PC-3 (cell line): ENCODE measurements around the gene FBXO38. TPM values are rescaled to one million over a fixed set of nuclear protein-coding genes. Genes with fewer than 3 reads are reported as not detected.
A peak's percentile ranks its signal among the peaks of the same experiment; 100 is the strongest.

Experiments used
- ATAC-seq: fragments of 200-7000 bp; cut with Tn5 transposase; 2 replicates; pipeline ENCODE4 v1.9.1; 2020; ENCODE audit warnings: mild to moderate bottlenecking, moderate library complexity
- BruUV-seq: library from RNA; stranded (reverse); fragments of 400-500 nt; replicated peaks from 2 replicates; lab custom pipeline; 2021; lab: Mats Ljungman, UMichigan
- CTCF ChIA-PET: fragments of 300-600 bp; sonication (Branson Sonifier 250); formaldehyde crosslinking; loops from one replicate; lab custom pipeline; 2022; ENCODE audit warnings: antibody characterized with exemption; lab: Charles Lee
- POLR2A ChIA-PET: fragments of 300-600 bp; sonication (Branson Sonifier 250); formaldehyde crosslinking; loops from one replicate; lab custom pipeline; 2022; ENCODE audit warnings: antibody characterized with exemption; ENCODE audit not compliant: unreplicated experiment; lab: Charles Lee
- DNase-seq: peaks from one replicate; pipeline ENCODE4 v3.0.0-alpha.2; 2015
- H2AFZ ChIP-seq: fragments of 300-600 bp; sonication (generic); 2 replicates; pipeline ENCODE4 v1.6.0; 2016; ENCODE audit warnings: antibody characterized with exemption, low read length
- H3F3A ChIP-seq: fragments of 300-600 bp; sonication (generic); one replicate; pipeline ENCODE4 v1.6.0; 2017; ENCODE audit warnings: antibody characterized with exemption, low read length, control low read depth, mild to moderate bottlenecking; ENCODE audit not compliant: unreplicated experiment
- H3K27ac ChIP-seq: fragments of 300-600 bp; sonication (generic); 2 replicates; pipeline ENCODE4 v1.5.1; 2016; ENCODE audit warnings: mild to moderate bottlenecking, low read length
- H3K27me3 ChIP-seq: fragments of 300-600 bp; sonication (generic); 2 replicates; pipeline ENCODE4 v1.6.1; 2016; ENCODE audit warnings: low read length, mixed read lengths
- H3K36me3 ChIP-seq: fragments of 300-600 bp; sonication (generic); 2 replicates; pipeline ENCODE4 v1.6.1; 2016; ENCODE audit warnings: low read depth, mixed run types, low read length, mixed read lengths
- H3K4me1 ChIP-seq: fragments of 300-600 bp; sonication (generic); 2 replicates; pipeline ENCODE4 v1.5.1; 2016; ENCODE audit warnings: low read length; ENCODE audit not compliant: insufficient read depth
- H3K4me2 ChIP-seq: fragments of 300-600 bp; sonication (generic); 2 replicates; pipeline ENCODE4 v1.6.0; 2016; ENCODE audit warnings: low read length
- H3K4me3 ChIP-seq: fragments of 300-600 bp; sonication (generic); 2 replicates; pipeline ENCODE4 v1.5.1; 2016; ENCODE audit warnings: mild to moderate bottlenecking, low read length, mixed read lengths
- H3K79me2 ChIP-seq: fragments of 300-600 bp; sonication (generic); 2 replicates; pipeline ENCODE4 v1.6.1; 2017; ENCODE audit warnings: low read length, mixed read lengths
- H3K9ac ChIP-seq: fragments of 300-600 bp; sonication (generic); 2 replicates; pipeline ENCODE4 v1.6.0; 2016; ENCODE audit warnings: mild to moderate bottlenecking, low read length
- H3K9me2 ChIP-seq: fragments of 300-600 bp; sonication (generic); replicated peaks from 2 replicates; pipeline ENCODE4 v1.6.1; 2016; ENCODE audit warnings: mixed run types, low read length, mixed read lengths
- H3K9me3 ChIP-seq: fragments of 300-600 bp; sonication (generic); 2 replicates; pipeline ENCODE4 v1.6.1; 2016; ENCODE audit warnings: low read length, mixed read lengths
- H4K20me1 ChIP-seq: fragments of 300-600 bp; sonication (generic); 2 replicates; pipeline ENCODE4 v1.6.1; 2016; ENCODE audit warnings: low read length, mixed read lengths
- EZH2 ChIP-seq: fragments of 300-600 bp; sonication (generic); IDR thresholded peaks from one replicate; pipeline ENCODE4 v1.6.1; 2017; ENCODE audit warnings: antibody characterized with exemption, mild to moderate bottlenecking, low read length; ENCODE audit not compliant: unreplicated experiment
- EZH2phosphoT487 ChIP-seq: fragments of 300-600 bp; sonication (generic); IDR thresholded peaks from 2 replicates; pipeline ENCODE4 v1.6.1; 2018; ENCODE audit warnings: mild to moderate bottlenecking, antibody characterized with exemption, low read length, borderline replicate concordance
- intact Hi-C: fragments of 100-400 bp; cut with micrococcal nuclease; formaldehyde crosslinking; loops from 2 replicates; pipeline ENCODE4 v1.9.0; 2023
- total RNA-seq: library from RNA; depleted of rRNA; stranded (reverse); fragments of >200 nt; gene quantifications from 2 replicates; pipeline ENCODE4 v1.2.3, GENCODE V29; 2014
- TF ChIP-seq, protein P1 (sequence below): fragments of 300-600 bp; sonication (generic); conservative IDR thresholded peaks from 2 replicates; pipeline ENCODE4 v1.5.1; 2017; ENCODE audit warnings: antibody characterized with exemption, low read depth, mild to moderate bottlenecking, low read length

The FBXO38 gene
- total RNA-seq, 1 experiment from 2014 or later = 42.7 TPM

DNA sequence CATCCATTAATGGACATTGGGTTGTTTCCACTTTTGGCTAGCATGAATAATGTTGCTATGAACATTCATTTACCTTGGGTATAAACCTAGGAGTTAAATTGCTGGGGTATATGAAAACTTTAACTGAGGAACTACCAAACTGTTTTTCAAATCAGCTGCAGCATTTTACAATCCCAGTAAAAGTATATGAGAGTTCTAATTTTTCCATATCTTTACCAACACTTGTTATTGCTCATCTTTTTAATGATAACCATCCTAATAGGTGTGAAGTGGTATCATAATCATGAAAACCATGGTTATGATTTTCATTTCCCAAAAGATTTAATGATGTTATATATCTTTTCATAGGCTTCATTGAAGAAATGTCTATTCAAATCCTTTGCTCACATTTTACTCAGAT, 15.5 kb upstream of the FBXO38 start:
- no peak for DNase-seq
- no TSS peak for BruUV-seq

DNA sequence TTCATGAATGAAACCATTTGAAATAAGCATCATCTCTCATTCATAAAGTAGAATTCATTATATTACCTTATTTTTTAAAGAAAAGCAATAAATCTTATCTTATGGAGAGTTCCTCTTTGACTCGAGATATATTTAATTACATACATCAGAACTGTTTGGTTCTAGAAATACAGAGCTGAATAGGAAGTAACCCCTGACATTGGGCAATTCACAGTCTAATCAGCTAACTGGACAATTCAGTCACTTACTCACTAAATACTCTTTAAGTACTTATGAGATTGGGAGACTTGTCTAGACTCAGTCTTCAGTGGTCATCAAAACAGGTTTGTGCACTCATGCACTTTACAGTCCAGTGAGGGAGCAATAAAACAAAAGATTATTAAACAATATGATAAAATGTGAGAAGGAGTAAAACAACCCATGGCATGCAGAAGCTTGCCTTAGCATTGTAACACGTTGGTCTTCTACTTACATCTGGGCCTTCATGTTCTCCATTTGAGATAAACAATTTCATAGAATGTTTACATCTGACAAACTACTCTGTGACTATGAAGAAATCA, 11.5 kb upstream of the FBXO38 start:
- TF ChIP-seq, protein P1, sequence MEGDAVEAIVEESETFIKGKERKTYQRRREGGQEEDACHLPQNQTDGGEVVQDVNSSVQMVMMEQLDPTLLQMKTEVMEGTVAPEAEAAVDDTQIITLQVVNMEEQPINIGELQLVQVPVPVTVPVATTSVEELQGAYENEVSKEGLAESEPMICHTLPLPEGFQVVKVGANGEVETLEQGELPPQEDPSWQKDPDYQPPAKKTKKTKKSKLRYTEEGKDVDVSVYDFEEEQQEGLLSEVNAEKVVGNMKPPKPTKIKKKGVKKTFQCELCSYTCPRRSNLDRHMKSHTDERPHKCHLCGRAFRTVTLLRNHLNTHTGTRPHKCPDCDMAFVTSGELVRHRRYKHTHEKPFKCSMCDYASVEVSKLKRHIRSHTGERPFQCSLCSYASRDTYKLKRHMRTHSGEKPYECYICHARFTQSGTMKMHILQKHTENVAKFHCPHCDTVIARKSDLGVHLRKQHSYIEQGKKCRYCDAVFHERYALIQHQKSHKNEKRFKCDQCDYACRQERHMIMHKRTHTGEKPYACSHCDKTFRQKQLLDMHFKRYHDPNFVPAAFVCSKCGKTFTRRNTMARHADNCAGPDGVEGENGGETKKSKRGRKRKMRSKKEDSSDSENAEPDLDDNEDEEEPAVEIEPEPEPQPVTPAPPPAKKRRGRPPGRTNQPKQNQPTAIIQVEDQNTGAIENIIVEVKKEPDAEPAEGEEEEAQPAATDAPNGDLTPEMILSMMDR = no peak
- no peak overlapping the region for H2AFZ ChIP-seq
- no peak overlapping the region for H3K4me2 ChIP-seq
- no peaks in the 10 kb centered on the region for H4K20me1 ChIP-seq
- H3K36me3 ChIP-seq = no peaks in the 10 kb centered on the region
- BruUV-seq = no TSS peak
- no peak overlapping the region for H3K4me3 ChIP-seq
- peaks cover 14% of the 10 kb centered on the region for H3K4me1 ChIP-seq
- POLR2A ChIA-PET = no interaction called here
- ATAC-seq (no peak), DNase-seq (no peak)
- H3K9me3 ChIP-seq = no peaks in the 10 kb centered on the region
- no peaks in the 10 kb centered on the region for H3K27me3 ChIP-seq
- CTCF ChIA-PET = interaction anchor here (0.7 kb wide), 1 partner anchor 211 kb away, joined by 4 read pairs; no protein-coding TSS in a partner anchor
- H3K9me2 ChIP-seq = no peaks in the 10 kb centered on the region
- intact Hi-C loops = loop anchor here (5.0 kb wide), 1 partner anchor 420 kb away; no protein-coding TSS in a partner anchor
- peak overlapping the region; percentile 38 for H3K27ac ChIP-seq
- H3K9ac ChIP-seq = no peak overlapping the region
- H3F3A ChIP-seq = no peaks in the 10 kb centered on the region
- H3K79me2 ChIP-seq = no peaks in the 10 kb centered on the region

More for the DNA sequence above, 15.5 kb upstream of the FBXO38 start:
- Histone ChIP-seq H3K27ac (no peak overlapping the region), H4K20me1 (no peaks in the 10 kb centered on the region), H3K36me3 (no peaks in the 10 kb centered on the region), H3K79me2 (no peaks in the 10 kb centered on the region), H3K4me3 (no peak overlapping the region), H3K9ac (no peak overlapping the region), H3K9me2 (no peaks in the 10 kb centered on the region), H3K27me3 (no peaks in the 10 kb centered on the region), H3F3A (no peaks in the 10 kb centered on the region), H3K4me1 (peaks cover 10% of the 10 kb centered on the region), H2AFZ (no peak overlapping the region), H3K9me3 (no peaks in the 10 kb centered on the region), H3K4me2 (no peak overlapping the region)
- TF ChIP-seq EZH2phosphoT487 = no peak
- no peak for TF ChIP-seq EZH2
- TF ChIP-seq, protein P1 = no peak
- ATAC-seq = no peak
- POLR2A ChIA-PET = no interaction called here
- intact Hi-C loops = no loop called here
- CTCF ChIA-PET = no interaction called here

- H3K27me3 ChIP-seq = no peaks in the 10 kb centered on the region
- no TSS peak for BruUV-seq
- H3K79me2 ChIP-seq = no peaks in the 10 kb centered on the region
- peak overlapping the region; percentile 21 for H3K4me2 ChIP-seq
- intact Hi-C loops = loop anchor here (1.0 to 5.0 kb wide), 3 partner anchors 83 to 421 kb away; no protein-coding TSS in a partner anchor
- H3K9ac ChIP-seq = no peak overlapping the region
- H3F3A ChIP-seq = no peaks in the 10 kb centered on the region
- CTCF ChIA-PET = no interaction called here
- H3K36me3 ChIP-seq = no peaks in the 10 kb centered on the region
- peak overlapping the region; percentile 38 for H3K27ac ChIP-seq
- H3K9me2 ChIP-seq = no peaks in the 10 kb centered on the region
- TF ChIP-seq EZH2phosphoT487 (no peak), EZH2 (no peak)
- TF ChIP-seq, protein P1 = no peak
- no peak overlapping the region for H2AFZ ChIP-seq
- POLR2A ChIA-PET = no interaction called here
- DNase-seq = peak; percentile 53
- peaks cover 14% of the 10 kb centered on the region for H3K4me1 ChIP-seq
- H4K20me1 ChIP-seq = no peaks in the 10 kb centered on the region
- H3K9me3 ChIP-seq = no peaks in the 10 kb centered on the region
- H3K4me3 ChIP-seq = no peak overlapping the region
- peak; percentile 72 for ATAC-seq
Measured at GRCh38 chr5:148372893-148373292, 10.9 kb upstream of the FBXO38 start.
